GM12874 (cell line): ENCODE measurements around the gene EYA3.

Source experiments
- CTCF ChIP-seq: IDR thresholded peaks from 2 replicates; pipeline ENCODE4 v1.5.1; 2011; ENCODE audit warnings: low read depth, mild to moderate bottlenecking, control low read depth, low read length, moderate library complexity; ENCODE audit not compliant: insufficient read depth

The EYA3 gene

DNA sequence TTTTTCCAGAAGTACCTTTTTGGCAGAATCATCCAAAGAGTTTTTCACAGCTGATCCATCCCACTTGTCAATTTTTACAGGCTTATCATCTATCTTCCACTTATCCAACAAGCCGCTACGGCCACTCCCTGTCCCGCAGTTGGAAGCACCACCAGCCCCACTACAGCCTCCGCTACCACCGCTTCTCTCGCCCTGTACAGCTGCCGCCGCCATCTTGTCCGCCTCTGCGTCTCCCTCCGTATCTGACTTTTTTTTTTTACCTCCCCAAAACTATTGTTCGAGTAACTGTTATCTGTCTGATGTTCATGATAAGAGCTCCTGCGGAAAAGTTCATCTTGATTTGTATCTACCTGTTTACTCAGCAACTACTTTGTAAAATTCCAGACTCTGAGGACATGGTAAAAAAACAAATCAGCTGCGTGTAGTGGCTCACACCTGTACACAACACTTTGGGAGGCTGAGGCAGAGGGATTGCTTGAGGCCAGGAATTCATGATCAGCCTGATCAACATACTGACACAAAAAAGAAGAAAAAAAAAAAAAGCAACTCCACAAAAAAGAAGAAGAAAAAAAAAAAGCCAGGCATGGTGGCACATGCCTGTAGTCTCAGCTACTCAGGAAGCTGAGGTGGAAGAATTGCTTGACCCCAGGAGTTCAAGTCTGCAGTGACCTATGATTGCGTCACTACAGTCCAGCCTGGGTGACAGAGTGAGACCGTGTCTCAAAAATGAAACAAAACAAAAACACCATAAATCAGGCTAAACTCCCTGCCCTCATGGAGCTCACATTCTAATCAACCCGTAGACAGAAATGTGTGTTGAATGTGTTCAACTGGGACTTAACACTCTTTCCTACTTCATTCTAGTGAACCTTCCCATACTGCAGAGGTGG lies 8.0 kb upstream of the EYA3 start:
- TF ChIP-seq CTCF, result no peak

DNA sequence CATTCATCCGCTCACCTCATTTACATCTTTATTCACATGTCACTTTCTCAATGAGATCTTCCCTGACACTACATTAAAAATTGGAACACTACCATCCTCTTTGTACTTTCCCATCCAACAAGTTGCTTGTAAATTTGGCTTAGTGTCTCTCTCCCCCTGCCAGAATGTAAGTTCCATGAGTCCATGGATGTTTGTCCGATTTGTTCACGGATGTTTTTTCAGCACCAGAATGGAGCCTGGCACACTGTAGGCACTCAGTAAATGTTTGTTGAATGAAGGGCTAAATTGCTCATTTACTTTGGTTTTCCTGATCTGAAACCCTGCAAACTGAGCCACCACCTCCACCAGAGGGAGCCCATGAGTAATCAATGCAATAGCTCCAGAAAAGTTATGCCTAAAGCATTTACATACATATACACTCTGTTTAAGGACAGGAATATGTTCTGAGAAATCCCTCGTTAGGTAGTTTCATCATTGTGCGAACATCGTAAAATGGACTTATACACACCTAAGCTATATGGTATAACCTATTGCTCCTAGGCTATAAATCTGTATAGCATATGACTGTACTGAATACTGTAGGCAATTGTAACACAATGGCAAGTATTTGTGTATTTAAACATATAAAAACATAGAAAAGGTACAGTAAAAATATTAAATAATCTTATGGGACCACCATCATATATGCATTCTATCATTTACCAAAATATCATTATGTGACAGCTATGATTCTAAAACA lies 2.8 kb upstream of the EYA3 start:
- peak; percentile 61 for TF ChIP-seq CTCF

GRCh38 chr1:28087614-28088167 lies 719 bp downstream of the EYA3 start:
- 0 out of 2 replicates have a peak, but pooled peaks have one; percentile 7 for TF ChIP-seq CTCF

DNA sequence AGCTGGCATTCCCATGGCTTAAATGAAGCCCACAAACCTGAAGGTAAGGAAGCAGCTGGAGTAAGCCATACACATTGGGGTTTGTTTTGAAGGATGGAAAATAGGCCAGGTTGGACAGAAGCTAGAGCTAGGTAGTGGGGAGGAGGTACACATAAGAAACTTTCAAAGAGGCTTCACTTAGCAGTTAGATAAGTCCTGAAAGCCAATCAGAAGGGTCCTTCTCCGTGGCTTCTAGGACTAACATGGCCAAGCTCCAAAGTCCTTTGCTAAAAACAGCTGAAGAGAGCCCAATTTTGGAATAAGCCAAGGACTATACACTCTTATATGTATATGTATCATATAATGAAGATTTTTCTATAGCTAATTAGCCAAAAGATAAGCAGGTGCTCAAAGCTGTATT lies 1.8 kb downstream of the EYA3 start:
- no peak for TF ChIP-seq CTCF

GRCh38 chr1:28085129-28085528 lies 3.3 kb downstream of the EYA3 start:
- no peak for TF ChIP-seq CTCF

GRCh38 chr1:28083876-28084275 lies 4.5 kb downstream of the EYA3 start:
- TF ChIP-seq CTCF, result no peak

DNA sequence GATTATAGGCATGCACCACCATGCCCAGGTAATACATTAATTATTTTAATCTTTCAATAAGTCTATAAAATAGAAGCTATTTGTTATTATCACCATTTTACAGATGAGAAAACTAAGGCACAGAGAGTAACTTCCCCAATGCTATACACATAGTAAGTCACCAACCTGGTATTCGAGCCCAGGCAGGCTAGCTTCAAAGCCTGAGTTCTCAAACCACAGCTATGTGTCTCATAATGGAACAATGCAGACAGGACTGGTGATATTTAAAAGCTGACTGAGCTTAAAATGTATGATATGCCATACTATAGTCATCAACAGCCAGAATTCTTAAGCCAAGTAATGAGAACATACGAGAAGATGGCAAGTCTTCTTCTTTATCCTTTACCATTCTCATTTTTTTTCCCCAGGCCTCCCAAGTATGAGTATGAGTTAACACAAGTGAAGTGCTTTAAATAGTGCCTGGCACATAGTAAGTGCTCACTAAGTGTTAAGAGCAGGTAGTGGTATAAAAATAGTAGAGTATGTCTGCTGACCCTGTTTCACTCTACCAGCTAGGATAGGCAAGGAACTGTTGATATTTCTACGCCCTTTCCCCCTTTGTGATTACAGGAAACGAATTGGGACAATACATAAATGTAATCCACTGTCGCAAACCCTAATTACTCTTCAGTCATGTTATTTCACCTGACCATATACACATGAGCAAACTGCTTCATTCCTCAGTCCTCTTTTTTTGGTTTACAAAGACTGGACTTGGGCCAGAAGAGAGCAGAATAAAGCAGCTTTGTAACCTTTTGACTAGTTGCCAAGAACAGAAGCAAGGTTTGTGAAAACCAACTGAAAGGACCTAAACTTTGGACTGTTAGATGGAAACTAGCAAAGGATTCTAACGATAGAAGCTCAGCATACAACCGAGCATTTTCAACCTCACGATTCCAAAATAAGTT lies 9.5 kb downstream of the EYA3 start:
- no peak for TF ChIP-seq CTCF
